H1 (cell line): ENCODE results near the gene MAPK11. TPM values are rescaled to one million over a fixed set of nuclear protein-coding genes. Genes with fewer than 3 reads are reported as not detected.

Source experiments
- BACH1 ChIP-seq: IDR thresholded peaks from 2 replicates; pipeline ENCODE4 v1.6.1; 2012; ENCODE audit warnings: low read length, improper control_type of control experiment
- NANOG ChIP-seq: IDR thresholded peaks from 2 replicates; pipeline ENCODE4 v1.6.1; 2011; ENCODE audit warnings: low read length, low read depth, mild to moderate bottlenecking, inconsistent platforms; ENCODE audit not compliant: insufficient read depth, poor library complexity, severe bottlenecking
- SIX5 ChIP-seq: IDR thresholded peaks from 2 replicates; pipeline ENCODE4 v1.6.1; 2011; ENCODE audit warnings: mild to moderate bottlenecking, low read depth, low read length
- SP2 ChIP-seq: IDR thresholded peaks from 2 replicates; pipeline ENCODE4 v1.6.1; 2012; ENCODE audit warnings: mild to moderate bottlenecking, low read length, inconsistent platforms
- TAF7 ChIP-seq: optimal IDR thresholded peaks from 2 replicates; pipeline ENCODE3; 2011; ENCODE audit warnings: low read depth, mild to moderate bottlenecking, inconsistent platforms, low read length, moderate library complexity, borderline replicate concordance
- TBP ChIP-seq: IDR thresholded peaks from 2 replicates; pipeline ENCODE4 v1.6.1; 2011; ENCODE audit warnings: low read depth, low read length, improper control_type of control experiment
- TEAD4 ChIP-seq: IDR thresholded peaks from 2 replicates; pipeline ENCODE4 v1.6.1; 2012; ENCODE audit warnings: low read depth, low read length, inconsistent platforms, mixed read lengths
- polyA plus RNA-seq, 7 experiments: library from polyadenylated mRNA; depleted of rRNA in 3 of 7; stranded (reverse) in 5 of 7; unstranded in 2 of 7; fragments of >200 nt in 5 of 7; fragments of 200-250 nt in 2 of 7; gene quantifications; 1 replicate in 5 of 7; 2 replicates in 1 of 7; 4 replicates in 1 of 7; pipeline versions ENCODE4 v1.2.1 to v1.2.3, GENCODE V29; 2011 to 2013; ENCODE audit warnings: missing spikeins in 2 of 7, mixed read lengths in 2 of 7
- total RNA-seq: library from RNA; stranded (reverse); fragmentation: NEBNext Ultra II Directional; extraction: Animal tissue kit (Norgen Biotek cat#: 25700); gene quantifications from 2 replicates; pipeline ENCODE4 v1.2.1, GENCODE V29; 2021
- TF ChIP-seq, protein P1 (sequence below): fragments of 300-600 bp; sonication (generic); IDR thresholded peaks from 2 replicates; pipeline ENCODE4 v1.7.1; 2012; ENCODE audit warnings: low read length, moderate library complexity, mild to moderate bottlenecking, inconsistent platforms; ENCODE audit not compliant: insufficient replicate concordance

MAPK11 gene
- total and polyA plus RNA-seq, 2 of the 8 experiments (the other 6 are each of a cell fraction or from before 2014, with no cell fraction given) = 0.70 to 1.5 TPM

DNA sequence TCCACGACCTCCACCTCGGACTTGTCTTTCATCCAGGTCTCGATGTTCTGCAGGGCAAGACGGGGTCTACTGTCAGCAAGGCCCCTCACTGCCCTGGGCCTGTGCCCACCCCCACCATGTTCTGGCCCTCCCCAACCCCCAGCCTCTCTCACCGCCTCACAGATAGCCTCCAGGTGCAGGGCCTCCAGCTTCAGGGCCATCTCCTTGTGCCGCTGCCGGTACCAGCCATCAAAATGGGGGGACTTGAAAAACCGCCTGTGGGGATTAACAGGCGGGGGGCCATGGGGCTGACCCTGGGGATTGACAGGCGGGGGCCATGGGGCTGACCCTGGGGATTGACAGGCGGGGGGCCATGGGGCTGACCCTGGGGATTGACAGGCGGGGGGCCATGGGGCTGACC is 42.2 kb upstream of the MAPK11 start (continued):
- TF ChIP-seq SP2 (no peak), TEAD4 (no peak), TBP (no peak), SIX5 (no peak), BACH1 (no peak), TAF7 (no peak), NANOG (no peak)
- TF ChIP-seq, protein P1, sequence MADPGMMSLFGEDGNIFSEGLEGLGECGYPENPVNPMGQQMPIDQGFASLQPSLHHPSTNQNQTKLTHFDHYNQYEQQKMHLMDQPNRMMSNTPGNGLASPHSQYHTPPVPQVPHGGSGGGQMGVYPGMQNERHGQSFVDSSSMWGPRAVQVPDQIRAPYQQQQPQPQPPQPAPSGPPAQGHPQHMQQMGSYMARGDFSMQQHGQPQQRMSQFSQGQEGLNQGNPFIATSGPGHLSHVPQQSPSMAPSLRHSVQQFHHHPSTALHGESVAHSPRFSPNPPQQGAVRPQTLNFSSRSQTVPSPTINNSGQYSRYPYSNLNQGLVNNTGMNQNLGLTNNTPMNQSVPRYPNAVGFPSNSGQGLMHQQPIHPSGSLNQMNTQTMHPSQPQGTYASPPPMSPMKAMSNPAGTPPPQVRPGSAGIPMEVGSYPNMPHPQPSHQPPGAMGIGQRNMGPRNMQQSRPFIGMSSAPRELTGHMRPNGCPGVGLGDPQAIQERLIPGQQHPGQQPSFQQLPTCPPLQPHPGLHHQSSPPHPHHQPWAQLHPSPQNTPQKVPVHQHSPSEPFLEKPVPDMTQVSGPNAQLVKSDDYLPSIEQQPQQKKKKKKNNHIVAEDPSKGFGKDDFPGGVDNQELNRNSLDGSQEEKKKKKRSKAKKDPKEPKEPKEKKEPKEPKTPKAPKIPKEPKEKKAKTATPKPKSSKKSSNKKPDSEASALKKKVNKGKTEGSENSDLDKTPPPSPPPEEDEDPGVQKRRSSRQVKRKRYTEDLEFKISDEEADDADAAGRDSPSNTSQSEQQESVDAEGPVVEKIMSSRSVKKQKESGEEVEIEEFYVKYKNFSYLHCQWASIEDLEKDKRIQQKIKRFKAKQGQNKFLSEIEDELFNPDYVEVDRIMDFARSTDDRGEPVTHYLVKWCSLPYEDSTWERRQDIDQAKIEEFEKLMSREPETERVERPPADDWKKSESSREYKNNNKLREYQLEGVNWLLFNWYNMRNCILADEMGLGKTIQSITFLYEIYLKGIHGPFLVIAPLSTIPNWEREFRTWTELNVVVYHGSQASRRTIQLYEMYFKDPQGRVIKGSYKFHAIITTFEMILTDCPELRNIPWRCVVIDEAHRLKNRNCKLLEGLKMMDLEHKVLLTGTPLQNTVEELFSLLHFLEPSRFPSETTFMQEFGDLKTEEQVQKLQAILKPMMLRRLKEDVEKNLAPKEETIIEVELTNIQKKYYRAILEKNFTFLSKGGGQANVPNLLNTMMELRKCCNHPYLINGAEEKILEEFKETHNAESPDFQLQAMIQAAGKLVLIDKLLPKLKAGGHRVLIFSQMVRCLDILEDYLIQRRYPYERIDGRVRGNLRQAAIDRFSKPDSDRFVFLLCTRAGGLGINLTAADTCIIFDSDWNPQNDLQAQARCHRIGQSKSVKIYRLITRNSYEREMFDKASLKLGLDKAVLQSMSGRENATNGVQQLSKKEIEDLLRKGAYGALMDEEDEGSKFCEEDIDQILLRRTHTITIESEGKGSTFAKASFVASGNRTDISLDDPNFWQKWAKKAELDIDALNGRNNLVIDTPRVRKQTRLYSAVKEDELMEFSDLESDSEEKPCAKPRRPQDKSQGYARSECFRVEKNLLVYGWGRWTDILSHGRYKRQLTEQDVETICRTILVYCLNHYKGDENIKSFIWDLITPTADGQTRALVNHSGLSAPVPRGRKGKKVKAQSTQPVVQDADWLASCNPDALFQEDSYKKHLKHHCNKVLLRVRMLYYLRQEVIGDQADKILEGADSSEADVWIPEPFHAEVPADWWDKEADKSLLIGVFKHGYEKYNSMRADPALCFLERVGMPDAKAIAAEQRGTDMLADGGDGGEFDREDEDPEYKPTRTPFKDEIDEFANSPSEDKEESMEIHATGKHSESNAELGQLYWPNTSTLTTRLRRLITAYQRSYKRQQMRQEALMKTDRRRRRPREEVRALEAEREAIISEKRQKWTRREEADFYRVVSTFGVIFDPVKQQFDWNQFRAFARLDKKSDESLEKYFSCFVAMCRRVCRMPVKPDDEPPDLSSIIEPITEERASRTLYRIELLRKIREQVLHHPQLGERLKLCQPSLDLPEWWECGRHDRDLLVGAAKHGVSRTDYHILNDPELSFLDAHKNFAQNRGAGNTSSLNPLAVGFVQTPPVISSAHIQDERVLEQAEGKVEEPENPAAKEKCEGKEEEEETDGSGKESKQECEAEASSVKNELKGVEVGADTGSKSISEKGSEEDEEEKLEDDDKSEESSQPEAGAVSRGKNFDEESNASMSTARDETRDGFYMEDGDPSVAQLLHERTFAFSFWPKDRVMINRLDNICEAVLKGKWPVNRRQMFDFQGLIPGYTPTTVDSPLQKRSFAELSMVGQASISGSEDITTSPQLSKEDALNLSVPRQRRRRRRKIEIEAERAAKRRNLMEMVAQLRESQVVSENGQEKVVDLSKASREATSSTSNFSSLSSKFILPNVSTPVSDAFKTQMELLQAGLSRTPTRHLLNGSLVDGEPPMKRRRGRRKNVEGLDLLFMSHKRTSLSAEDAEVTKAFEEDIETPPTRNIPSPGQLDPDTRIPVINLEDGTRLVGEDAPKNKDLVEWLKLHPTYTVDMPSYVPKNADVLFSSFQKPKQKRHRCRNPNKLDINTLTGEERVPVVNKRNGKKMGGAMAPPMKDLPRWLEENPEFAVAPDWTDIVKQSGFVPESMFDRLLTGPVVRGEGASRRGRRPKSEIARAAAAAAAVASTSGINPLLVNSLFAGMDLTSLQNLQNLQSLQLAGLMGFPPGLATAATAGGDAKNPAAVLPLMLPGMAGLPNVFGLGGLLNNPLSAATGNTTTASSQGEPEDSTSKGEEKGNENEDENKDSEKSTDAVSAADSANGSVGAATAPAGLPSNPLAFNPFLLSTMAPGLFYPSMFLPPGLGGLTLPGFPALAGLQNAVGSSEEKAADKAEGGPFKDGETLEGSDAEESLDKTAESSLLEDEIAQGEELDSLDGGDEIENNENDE = no peak
- TF ChIP-seq, all 59 proteins: peak for 0
